KMS-11 (cell line): Measurements from ENCODE around the gene MVD.
A peak's percentile ranks its signal among the peaks of the same experiment; 100 is the strongest.

Experiments
- H2AFZ ChIP-seq: fragments of 200-600 bp; sonication (generic); 2 replicates; pipeline ENCODE4 v1.6.1; 2016; ENCODE audit warnings: antibody characterized with exemption, mixed run types, low read depth
- H3K27ac ChIP-seq: fragments of 200-600 bp; sonication (generic); 2 replicates; pipeline ENCODE4 v1.6.1; 2016; ENCODE audit warnings: mild to moderate bottlenecking, mixed run types
- H3K27me3 ChIP-seq: fragments of 200-600 bp; sonication (generic); 2 replicates; pipeline ENCODE4 v1.6.1; 2017; ENCODE audit warnings: mild to moderate bottlenecking, low read depth, mixed run types, moderate library complexity; ENCODE audit not compliant: insufficient read depth
- H3K36me3 ChIP-seq: fragments of 200-600 bp; sonication (generic); 2 replicates; pipeline ENCODE4 v1.6.1; 2017; ENCODE audit warnings: mild to moderate bottlenecking, mixed run types; ENCODE audit not compliant: insufficient read depth
- H3K4me1 ChIP-seq: fragments of 200-600 bp; sonication (generic); 2 replicates; pipeline ENCODE4 v1.6.1; 2016; ENCODE audit warnings: mild to moderate bottlenecking, low read depth, mixed run types; ENCODE audit not compliant: poor library complexity, severe bottlenecking
- H3K4me2 ChIP-seq: fragments of 200-600 bp; sonication (generic); 2 replicates; pipeline ENCODE4 v1.7.0; 2016; ENCODE audit warnings: mild to moderate bottlenecking, mixed run types
- H3K4me3 ChIP-seq: fragments of 200-600 bp; sonication (generic); IDR thresholded peaks from 2 replicates; pipeline ENCODE4 v1.6.1; 2017; ENCODE audit warnings: low read depth, low read length, mixed read lengths; ENCODE audit not compliant: insufficient read depth
- H3K79me2 ChIP-seq: fragments of 200-600 bp; sonication (generic); 2 replicates; pipeline ENCODE4 v1.6.1; 2016; ENCODE audit warnings: low read depth, mixed run types; ENCODE audit not compliant: insufficient read depth
- H3K9ac ChIP-seq: fragments of 200-600 bp; sonication (generic); 2 replicates; pipeline ENCODE4 v1.6.1; 2016; ENCODE audit warnings: mild to moderate bottlenecking, mixed run types
- H4K20me1 ChIP-seq: fragments of 200-600 bp; sonication (generic); 2 replicates; pipeline ENCODE4 v1.6.1; 2016; ENCODE audit warnings: mild to moderate bottlenecking, mixed run types; ENCODE audit not compliant: insufficient read depth
- TF ChIP-seq, protein P1 (sequence below): fragments of 200-600 bp; sonication (generic); conservative IDR thresholded peaks from 2 replicates; pipeline ENCODE4 v1.6.1; 2017; ENCODE audit warnings: low read depth, mild to moderate bottlenecking, antibody characterized with exemption, low read length, moderate library complexity, mixed read lengths

The MVD gene

DNA sequence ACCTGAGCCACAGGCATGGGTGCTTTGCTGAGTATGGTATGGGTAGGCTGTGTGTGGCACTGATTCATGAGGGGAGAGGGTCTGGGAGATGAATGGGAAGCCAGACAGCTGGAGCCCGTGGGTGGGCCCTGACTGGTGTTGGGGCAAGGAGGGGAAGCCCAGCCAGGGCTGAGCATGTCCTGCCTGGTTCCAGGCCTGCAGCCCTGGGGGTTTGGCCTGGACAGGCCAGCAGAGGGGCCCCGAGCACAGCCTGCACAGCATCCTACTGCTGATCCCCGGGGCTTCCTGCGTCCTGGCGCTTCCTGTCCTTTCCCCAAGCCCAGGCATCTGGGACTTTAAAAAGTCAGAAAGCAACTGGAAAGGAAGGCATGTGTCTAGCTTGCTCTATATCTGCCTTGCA, 4.6 kb upstream of the MVD start:
- no peak overlapping the region for H3K9ac ChIP-seq
- peaks cover 5% of the 10 kb centered on the region for H3K4me1 ChIP-seq
- H2AFZ ChIP-seq, result no peak overlapping the region
- no peaks in the 10 kb centered on the region for H4K20me1 ChIP-seq
- H3K27ac ChIP-seq, result no peak overlapping the region
- H3K27me3 ChIP-seq, result no peaks in the 10 kb centered on the region
- no peak overlapping the region for H3K4me2 ChIP-seq
- TF ChIP-seq, protein P1, sequence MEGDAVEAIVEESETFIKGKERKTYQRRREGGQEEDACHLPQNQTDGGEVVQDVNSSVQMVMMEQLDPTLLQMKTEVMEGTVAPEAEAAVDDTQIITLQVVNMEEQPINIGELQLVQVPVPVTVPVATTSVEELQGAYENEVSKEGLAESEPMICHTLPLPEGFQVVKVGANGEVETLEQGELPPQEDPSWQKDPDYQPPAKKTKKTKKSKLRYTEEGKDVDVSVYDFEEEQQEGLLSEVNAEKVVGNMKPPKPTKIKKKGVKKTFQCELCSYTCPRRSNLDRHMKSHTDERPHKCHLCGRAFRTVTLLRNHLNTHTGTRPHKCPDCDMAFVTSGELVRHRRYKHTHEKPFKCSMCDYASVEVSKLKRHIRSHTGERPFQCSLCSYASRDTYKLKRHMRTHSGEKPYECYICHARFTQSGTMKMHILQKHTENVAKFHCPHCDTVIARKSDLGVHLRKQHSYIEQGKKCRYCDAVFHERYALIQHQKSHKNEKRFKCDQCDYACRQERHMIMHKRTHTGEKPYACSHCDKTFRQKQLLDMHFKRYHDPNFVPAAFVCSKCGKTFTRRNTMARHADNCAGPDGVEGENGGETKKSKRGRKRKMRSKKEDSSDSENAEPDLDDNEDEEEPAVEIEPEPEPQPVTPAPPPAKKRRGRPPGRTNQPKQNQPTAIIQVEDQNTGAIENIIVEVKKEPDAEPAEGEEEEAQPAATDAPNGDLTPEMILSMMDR, result no peak
- H3K79me2 ChIP-seq, result no peaks in the 10 kb centered on the region; the same call in 1 of the 2 replicates
- H3K36me3 ChIP-seq, result no peaks in the 10 kb centered on the region
- H3K4me3 ChIP-seq, result no peak overlapping the region

DNA sequence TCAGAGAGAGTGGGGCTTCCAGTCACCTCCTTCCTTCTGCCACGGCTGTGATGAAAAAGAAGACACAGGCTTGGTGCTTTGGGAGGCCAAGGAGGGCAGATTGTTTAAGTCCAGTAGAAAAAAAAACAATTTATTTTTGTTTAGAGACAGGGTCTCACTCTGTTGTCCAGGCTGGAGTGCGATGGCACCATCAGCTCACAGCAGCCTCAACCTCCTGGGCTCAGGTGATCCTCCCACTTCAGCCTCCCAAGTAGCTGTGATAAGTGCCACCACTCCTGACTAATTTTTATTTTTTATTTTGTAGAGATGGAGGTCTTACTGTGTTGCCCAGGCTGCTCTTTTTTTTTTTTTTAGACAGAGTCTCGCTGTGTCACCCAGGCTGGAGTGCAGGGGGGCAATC, 2.7 kb upstream of the MVD start:
- Histone ChIP-seq H3K4me1 (peaks cover 11% of the 10 kb centered on the region), H3K27ac (no peak overlapping the region), H3K4me2 (no peak overlapping the region), H2AFZ (no peak overlapping the region), H3K79me2 (no peaks in the 10 kb centered on the region; the same call in 1 of the 2 replicates), H3K27me3 (no peaks in the 10 kb centered on the region), H3K4me3 (no peak overlapping the region), H3K9ac (no peak overlapping the region), H3K36me3 (no peaks in the 10 kb centered on the region), H4K20me1 (no peaks in the 10 kb centered on the region)
- TF ChIP-seq, protein P1, result no peak

DNA sequence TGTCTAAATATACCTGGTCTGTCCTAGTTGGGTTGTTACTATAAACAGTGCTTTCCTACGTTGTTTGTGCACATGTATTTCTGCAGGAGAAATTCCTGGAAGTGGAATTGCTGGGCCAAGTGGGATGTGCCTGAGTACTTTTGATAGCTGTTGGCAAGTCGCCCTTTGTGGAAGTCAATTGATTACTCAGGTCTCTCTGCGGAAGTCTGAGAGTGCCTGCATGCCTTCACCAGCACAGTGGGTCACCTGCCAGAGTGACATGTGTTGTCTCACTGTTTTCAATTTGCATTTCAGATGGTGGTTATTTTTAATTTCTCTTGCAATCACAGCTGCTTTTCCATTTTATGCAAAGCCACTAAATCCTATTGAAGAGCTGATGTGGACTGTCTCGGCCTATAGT, 2.3 kb upstream of the MVD start:
- TF ChIP-seq, protein P1, result no peak
- no peak overlapping the region for H3K4me2 ChIP-seq

DNA sequence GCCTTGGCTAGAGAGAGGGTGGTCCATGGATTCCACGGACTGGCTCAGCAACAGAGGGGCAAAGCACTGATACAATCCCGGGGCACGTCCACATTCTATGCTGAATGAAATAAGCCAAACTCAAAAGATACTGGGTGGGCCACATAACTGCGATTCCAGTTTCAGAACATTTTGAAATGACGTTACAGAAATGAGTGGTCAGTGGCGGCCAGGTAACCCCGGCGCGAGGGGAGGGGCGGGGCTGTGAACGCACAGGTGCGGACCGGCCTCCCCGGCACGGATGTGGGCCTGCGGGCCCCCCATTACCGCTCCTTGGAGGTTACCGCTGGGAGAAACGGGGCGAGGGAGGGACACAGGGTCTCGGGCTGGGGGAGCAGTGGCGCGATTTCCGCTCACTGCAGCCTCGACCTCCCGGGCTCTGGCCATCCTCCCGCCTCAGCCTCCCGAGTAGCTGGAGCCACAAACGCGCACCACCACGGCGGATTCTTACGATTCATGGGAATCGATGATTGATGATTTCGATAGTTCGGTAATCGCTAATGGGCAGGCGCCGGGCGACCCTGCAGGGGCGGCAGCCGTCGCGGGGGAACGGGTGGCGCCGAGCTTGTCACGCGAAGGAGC, 559 bp downstream of the MVD start:
- Histone ChIP-seq H3K27me3 (no peaks in the 10 kb centered on the region), H3K36me3 (no peaks in the 10 kb centered on the region), H3K27ac (no peak overlapping the region), H3K9ac (peak overlapping the region; percentile 63), H4K20me1 (no peaks in the 10 kb centered on the region), H3K4me3 (no peak overlapping the region), H3K4me1 (peaks cover 11% of the 10 kb centered on the region), H3K4me2 (peak overlapping the region; percentile 87), H3K79me2 (peaks cover 10% of the 10 kb centered on the region; the same call in 1 of the 2 replicates), H2AFZ (peak overlapping the region; percentile 88)
- TF ChIP-seq, protein P1, result no peak

More for the DNA sequence above, 2.3 kb upstream of the MVD start:
- Histone ChIP-seq H3K9ac (no peak overlapping the region), H3K27me3 (no peaks in the 10 kb centered on the region), H2AFZ (no peak overlapping the region), H3K36me3 (no peaks in the 10 kb centered on the region), H4K20me1 (no peaks in the 10 kb centered on the region), H3K27ac (no peak overlapping the region), H3K79me2 (peaks cover 1% of the 10 kb centered on the region; the same call in 1 of the 2 replicates), H3K4me1 (peaks cover 11% of the 10 kb centered on the region), H3K4me3 (no peak overlapping the region)
